Fibroblast of skin of right quadriceps (primary cell): ENCODE data around the gene NRXN3.

Source experiments
- DNase-seq: peaks from one replicate; pipeline ENCODE4 v3.0.0-alpha.2; 2013

NRXN3 gene

GRCh38 chr14:79573486-79573885 lies 1403.3 kb downstream of the NRXN3 start:
- no peak for DNase-seq

DNA sequence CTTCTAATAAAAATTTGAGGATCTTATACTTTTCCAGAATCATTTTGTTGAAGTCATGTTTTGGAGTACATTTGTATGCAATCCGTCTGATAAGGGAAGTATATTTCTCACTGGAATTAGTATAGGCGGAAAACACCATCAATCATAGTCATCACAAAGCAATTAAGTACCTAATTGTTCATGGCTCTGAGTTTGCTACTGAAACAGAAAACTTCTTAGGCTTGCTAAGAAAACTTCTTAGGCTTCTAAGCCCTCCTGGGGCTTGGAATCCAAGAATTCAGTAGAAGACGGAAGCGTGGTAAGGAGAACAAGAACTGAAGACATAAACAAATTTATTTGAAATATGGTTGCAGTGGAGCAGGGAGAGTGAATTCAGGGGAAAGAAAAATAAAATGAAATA lies 1404.9 kb downstream of the NRXN3 start:
- no peak for DNase-seq

- no peak for DNase-seq
Observed at GRCh38 chr14:79576424-79576823, 1406.3 kb downstream of the NRXN3 start.

GRCh38 chr14:79578470-79578869 lies 1408.3 kb downstream of the NRXN3 start:
- no peak for DNase-seq

DNA sequence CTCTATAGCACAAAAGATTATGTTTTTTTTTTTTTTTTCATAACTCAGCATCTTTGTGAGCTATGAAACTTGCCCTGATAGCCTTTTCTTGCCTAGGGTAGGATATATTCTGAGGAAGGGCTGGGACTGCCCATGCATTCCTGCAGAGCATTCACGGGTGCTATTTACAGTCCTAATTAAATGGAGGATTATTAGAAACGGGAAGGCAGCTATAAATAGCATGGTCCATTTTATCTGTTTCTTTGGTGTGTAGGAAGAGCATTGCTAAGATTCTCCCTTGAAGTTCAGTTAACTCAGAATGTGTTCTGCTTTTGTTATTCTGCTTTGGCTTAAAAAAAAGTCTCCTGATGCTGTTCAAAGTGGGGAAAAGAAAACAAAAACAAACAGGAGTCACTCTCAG lies 1410.2 kb downstream of the NRXN3 start:
- no peak for DNase-seq

DNA sequence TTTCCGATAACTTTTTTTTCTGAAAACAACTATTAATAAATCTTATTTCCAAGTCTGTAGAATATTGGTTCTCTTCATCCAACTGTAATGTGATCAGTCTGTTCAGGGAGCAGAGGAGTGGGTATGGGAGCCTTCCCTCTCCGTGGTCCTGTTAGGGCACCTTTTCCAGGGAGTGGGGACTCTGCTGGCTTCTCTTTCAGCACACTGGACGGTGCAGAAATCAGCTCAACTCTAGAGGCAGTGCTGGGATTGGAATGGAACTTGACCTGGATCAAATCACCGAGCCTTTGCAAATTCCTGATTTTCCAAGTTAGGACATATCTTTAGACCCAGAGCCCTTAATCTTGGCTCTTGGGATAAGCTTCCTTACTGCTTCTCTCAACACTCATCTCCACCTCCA lies 1410.7 kb downstream of the NRXN3 start:
- no peak for DNase-seq

DNA sequence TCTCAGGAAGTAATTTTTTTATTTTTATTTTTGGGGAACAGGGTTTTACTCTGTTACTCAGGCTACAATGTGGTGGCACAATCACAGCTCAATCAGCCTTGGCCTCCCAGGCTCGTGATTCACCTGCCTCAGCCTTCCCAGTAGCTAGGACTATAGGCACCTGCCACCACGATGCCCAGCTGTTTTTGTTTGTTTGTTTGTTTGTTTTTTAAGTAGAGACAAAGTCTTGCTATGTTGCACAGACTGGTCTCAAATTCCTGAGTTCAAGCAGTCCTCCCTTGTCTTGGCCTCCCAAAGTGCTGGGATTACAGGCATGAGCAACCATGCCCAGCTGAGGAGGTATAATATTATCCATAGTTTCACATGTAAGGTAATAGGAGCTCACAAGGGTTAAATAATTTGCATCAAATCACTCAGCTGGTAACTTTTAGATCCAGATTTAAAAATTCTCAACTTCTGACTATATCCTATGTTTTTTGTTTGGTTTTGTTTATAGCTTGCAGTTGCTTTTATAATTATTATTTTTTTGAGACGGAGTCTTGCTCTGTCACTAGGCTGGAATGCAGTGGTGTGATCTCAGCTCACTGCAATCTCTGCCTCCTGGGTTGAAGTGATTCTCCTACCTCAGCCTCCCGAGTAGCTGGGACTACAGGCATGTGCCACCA lies 1411.9 kb downstream of the NRXN3 start:
- peak; percentile 37 for DNase-seq

DNA sequence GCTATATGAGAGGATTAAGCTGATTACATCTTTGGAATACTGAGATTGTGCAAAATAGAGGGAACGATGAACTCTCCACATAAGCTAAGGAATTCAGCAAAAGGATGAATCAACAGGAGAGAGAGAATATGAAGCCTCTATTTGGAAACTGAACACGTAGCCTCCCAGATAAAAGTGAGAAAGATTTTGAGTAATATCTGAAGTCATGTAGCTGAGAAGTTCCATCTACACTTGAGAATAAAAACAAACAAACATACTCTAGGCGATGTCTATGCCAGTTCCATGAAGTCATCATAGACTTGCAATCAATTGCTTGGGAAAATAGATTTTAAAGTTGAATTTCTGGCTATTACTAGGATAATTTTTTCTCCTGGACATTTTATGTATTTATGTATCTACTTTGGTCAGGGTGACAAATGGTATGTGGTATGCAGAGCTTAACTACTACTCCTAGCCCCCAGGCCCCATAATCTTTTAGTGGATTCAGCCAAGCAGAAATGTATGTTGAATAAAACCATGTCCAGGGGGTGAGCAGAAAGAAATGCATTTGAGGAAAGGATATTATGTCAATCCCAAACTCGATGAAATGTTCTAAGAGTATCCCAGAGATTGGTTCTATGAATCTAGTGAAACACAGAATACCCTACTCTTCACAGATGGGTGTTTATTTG lies 1413.7 kb downstream of the NRXN3 start:
- peak; percentile 64 for DNase-seq

DNA sequence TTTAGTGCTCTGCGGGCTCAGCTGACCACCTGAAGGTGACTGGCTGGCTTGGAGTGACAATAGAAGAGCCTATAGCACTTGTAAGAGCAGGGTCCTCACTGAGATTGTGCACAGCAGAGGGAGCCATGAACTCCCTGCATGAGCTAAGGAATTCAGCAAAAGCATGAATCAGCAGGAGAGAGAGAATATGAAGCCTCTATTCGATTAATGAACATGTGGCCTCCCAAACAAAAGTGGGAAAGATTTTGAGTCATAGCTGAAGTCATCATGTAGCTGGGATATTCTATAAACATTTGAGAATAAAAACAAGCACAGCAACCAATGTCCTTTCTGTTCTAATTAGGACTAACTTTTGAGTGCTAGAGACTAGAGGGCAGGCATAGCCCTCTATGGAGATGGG lies 1414.5 kb downstream of the NRXN3 start:
- peak; percentile 91 for DNase-seq

GRCh38 chr14:79585845-79586244 lies 1415.7 kb downstream of the NRXN3 start:
- DNase-seq = peak; percentile 45

DNA sequence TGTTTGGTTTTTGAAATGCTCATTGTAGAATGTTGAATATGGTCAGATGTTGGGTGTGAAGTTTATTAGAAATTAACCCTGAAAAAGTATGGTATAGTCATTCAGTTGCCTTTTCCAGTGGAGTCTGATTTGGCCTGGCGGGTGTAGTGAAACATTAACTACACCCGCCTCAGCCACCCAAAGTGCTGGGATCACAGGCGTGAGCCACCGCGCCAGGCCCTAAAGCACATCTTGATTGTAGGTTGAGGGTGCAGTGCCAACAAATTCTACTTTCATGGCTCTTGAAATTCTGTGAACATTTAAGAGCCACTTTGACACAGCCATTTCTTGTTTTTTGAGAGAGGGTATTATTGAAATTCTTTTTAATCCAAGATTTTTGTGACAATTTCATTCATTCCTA lies 1416.2 kb downstream of the NRXN3 start:
- DNase-seq = no peak

- DNase-seq = peak; percentile 81
Observed at GRCh38 chr14:79586989-79587598, 1416.9 kb downstream of the NRXN3 start.

DNA sequence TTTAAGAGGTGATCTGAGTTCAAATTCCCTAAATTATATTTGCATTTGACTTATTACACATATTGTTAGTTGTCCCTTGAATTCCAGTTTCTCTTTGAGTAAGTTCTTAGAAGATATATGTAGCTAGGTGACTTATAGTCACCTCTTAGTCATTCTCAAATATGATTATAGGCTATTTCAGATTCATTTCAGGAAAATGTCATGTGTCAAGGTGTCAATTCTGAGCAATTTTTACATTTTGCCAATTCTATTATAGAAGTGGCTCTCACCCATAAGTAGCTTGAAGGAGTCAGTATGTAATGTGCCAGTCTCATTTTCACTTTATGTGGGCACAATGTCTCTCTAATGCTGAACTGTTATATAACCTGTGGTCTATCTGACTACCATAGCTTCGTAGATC lies 1417.7 kb downstream of the NRXN3 start:
- DNase-seq = no peak

DNA sequence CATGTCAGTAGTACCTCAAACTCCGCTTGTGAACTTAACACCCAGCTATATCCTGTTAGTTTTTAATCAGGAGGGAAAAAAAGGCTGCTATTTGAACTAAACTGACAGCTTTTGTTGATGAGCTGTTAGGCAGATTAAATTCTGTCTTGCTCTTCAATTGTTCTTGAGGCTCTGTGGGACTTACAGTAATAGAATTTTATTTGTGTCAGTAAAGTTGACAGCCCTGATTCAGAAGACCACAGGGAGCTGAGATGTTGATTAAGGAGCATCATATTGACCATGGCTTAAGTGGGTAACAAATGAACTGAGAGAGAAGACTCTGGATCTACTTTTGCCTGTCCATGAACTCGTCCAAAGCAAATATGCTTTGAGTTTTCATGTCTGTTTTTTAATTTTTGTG lies 1418.2 kb downstream of the NRXN3 start:
- no peak for DNase-seq

DNA sequence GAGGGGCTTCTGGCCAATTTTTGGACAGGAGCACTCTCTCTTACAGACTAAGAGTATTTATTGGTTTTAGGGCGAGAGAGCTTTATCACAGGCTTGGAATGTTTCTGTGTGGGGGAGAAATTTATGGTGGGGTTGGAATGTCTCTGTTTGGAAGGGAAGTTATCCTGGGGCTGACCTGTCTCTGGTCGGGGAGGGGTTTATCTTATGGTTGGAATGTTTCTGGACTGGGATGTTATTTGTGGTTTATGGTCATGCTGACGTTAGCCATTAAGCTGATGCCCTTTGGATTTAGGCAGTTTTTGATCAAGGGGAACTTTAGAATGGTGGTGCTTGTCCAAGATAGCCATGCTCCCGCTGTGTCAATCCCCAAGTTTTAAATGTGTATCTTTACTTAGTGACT lies 1426.4 kb downstream of the NRXN3 start:
- DNase-seq = peak; percentile 79

DNA sequence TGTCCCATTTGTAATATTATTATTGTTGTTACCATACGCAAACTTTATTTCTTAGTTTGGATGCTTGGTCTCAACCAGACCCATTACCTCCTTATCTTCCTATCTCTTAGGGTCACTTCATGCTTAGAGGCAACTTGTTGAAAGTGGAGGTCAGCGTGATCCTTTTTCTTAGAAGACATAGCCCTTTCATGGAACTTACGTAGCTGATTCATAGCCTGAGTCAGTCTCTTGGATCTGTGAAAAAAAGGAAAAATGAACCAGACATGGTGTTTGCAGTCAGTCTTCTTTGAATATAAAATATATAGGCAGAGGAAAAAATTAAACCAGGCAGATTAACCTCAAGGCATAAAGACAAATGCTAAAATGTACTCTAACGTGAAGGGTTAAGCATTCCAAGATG lies 1427.4 kb downstream of the NRXN3 start:
- DNase-seq = no peak

DNA sequence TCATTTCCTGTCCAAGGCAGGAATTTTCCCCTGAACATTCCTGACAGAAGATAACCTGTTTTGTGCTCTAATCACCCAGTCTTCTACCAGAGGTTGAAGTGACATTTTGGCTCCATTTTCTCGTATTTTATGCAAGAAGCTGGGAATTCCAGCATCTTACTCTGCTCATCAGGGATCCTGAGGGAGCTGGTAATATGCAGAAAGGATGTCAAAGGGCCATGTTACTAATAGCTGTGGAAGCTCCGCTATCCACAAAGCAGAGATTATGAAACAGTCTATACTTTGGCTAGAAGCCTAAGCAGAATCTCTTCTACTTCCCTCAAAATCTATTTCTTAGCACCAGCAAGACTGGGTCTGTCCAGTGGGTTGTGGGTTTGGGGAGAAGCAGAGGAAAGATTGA lies 1428.2 kb downstream of the NRXN3 start:
- DNase-seq = peak; percentile 67

- DNase-seq = no peak
Observed at GRCh38 chr14:79599239-79599638, 1429.1 kb downstream of the NRXN3 start.

DNA sequence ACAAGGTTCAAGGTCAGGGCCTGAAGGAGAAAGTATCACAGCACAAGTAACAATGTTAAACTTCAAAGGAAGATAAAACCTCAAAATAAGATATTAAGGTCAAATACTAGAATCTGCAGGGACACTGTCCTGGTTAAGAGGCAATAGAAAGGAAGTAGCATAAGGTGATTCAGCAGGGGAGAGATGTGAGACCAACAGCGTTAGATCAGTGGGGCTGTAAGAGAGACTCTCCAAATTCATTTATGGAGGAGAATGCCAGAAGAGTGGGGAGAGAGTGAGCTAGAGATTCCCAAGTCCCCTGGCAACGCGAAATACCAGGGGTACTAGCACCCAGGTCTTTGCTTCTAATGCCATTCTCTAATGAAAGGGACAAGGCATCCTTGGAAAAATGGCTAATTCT lies 1430.2 kb downstream of the NRXN3 start:
- DNase-seq = no peak

GRCh38 chr14:79601579-79601978 lies 1431.4 kb downstream of the NRXN3 start:
- DNase-seq = no peak

- DNase-seq = no peak
Observed at GRCh38 chr14:79602045-79602444, 1431.9 kb downstream of the NRXN3 start.

- no peak for DNase-seq
Observed at GRCh38 chr14:79602742-79603141, 1432.6 kb downstream of the NRXN3 start.

GRCh38 chr14:79605849-79606248 lies 1435.7 kb downstream of the NRXN3 start:
- DNase-seq = no peak

DNA sequence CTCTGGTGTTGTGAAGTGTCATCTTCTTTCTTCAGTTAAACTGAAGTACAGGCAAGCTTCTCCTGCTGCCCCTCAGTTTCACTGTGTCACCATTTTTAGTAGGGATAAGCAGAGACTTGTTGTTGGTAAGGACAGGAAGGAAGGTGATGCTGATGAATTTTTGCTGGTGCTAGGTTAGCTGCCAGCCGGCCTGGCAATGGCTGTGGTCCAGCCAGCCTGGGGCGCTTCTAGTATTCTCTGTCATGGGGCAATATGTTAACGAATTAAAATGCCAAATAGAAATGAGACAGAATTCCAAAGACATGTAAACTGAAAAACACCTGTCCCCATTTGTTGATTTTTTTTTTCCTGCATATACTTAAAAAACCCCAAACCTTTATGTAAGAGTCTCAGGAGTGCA lies 1438.3 kb downstream of the NRXN3 start:
- DNase-seq = no peak

- DNase-seq = no peak
Observed at GRCh38 chr14:79613625-79614024, 1443.5 kb downstream of the NRXN3 start.
